ENCODE data around the gene SMIM45.

DNA sequence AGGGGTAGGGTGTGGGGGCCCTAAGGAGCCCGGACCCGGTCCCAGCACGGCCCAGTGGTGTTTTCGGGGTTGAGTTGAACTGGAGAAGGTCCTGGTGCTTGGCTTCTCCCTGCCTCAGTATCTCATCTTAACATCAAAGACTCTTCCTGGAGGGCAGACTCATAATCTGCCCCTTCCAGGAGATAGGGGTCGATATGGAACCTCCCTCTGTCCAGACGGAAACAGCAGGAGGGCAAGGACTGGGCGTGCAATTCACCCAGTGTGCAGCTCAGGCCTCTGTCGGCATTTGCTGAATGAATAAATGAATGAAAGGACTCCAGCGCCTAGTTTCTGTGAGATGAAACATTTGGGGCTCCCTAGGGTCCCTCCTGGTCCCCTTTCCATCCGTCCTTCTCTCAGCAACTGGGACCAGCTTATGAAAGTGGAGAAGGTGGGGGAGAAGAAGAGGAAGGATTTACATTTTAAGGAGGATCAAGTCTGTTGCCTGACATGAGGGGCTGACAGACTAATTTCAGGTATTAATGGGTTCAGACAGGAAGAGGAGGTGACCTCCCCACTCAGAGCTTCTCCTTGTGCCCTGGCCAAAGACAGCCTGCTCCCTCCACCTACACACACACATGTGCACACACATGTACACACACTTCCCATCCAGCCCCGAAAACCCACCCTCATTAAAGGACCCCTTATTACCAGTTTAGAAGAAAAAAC, 36.0 kb upstream of the SMIM45 start:
- TF ChIP-seq POLR2A (IDR thresholded peaks at IDR 0.05; ENCODE audit: low read length) = no peak
- no peak for TF ChIP-seq GATA1 (IDR thresholded peaks at IDR 0.05; ENCODE audit: low read depth, low read length)

Measured in erythroblast (primary cell).